Measurements from ENCODE around the gene EPHA2.

Gene EPHA2

GRCh38 chr1:16178596-16179497, 23.0 kb upstream of the EPHA2 start:
- no peak overlapping the region for H3K9ac ChIP-seq (ENCODE audit: insufficient read length)
- H3K9me3 ChIP-seq (ENCODE audit: low read depth, low read length): no peaks in the 10 kb centered on the region
- H3K36me3 ChIP-seq (ENCODE audit: insufficient read depth, low read length): no peaks in the 10 kb centered on the region
- DNase-seq (ENCODE audit: low read depth, low spot score): no peak
- TF ChIP-seq EZH2 (IDR thresholded peaks at IDR 0.05) (no peak), FOXP2 (optimal IDR thresholded peaks at IDR 0.05; ENCODE audit: control extremely low read depth, extremely low read length, insufficient read depth) (no peak), POLR2AphosphoS5 (IDR thresholded peaks at IDR 0.05; ENCODE audit: borderline replicate concordance, low read depth, low read length) (no peak)
- no peak overlapping the region for H3K27ac ChIP-seq
- H3K4me3 ChIP-seq: no peak overlapping the region

- H3K4me3 ChIP-seq: no peak overlapping the region
- no peaks in the 10 kb centered on the region for H3K9me3 ChIP-seq (ENCODE audit: low read depth, low read length)
- H3K9ac ChIP-seq (ENCODE audit: insufficient read length): no peak overlapping the region
- no peak for TF ChIP-seq EZH2 (IDR thresholded peaks at IDR 0.05)
- no peak for TF ChIP-seq POLR2AphosphoS5 (IDR thresholded peaks at IDR 0.05; ENCODE audit: borderline replicate concordance, low read depth, low read length)
- TF ChIP-seq FOXP2 (optimal IDR thresholded peaks at IDR 0.05; ENCODE audit: control extremely low read depth, extremely low read length, insufficient read depth): no peak
- H3K27ac ChIP-seq: no peak overlapping the region
- DNase-seq (ENCODE audit: low read depth, low spot score): no peak
- H3K36me3 ChIP-seq (ENCODE audit: insufficient read depth, low read length): no peaks in the 10 kb centered on the region
Observed at GRCh38 chr1:16177306-16177705, 21.4 kb upstream of the EPHA2 start.

- H3K9me3 ChIP-seq (ENCODE audit: low read depth, low read length): no peaks in the 10 kb centered on the region
- no peak for DNase-seq (ENCODE audit: low read depth, low spot score)
- H3K9ac ChIP-seq (ENCODE audit: insufficient read length): no peak overlapping the region
- 0 out of 2 replicates have a peak overlapping the region, but pooled peaks have one; percentile 11 for H3K4me3 ChIP-seq
- H3K27ac ChIP-seq: peak overlapping the region; percentile 90
- no peak for TF ChIP-seq FOXP2 (optimal IDR thresholded peaks at IDR 0.05; ENCODE audit: control extremely low read depth, extremely low read length, insufficient read depth)
- TF ChIP-seq EZH2 (IDR thresholded peaks at IDR 0.05): no peak
- no peak for TF ChIP-seq POLR2AphosphoS5 (IDR thresholded peaks at IDR 0.05; ENCODE audit: borderline replicate concordance, low read depth, low read length)
- no peaks in the 10 kb centered on the region for H3K36me3 ChIP-seq (ENCODE audit: insufficient read depth, low read length)
Observed at GRCh38 chr1:16176653-16177052, 20.8 kb upstream of the EPHA2 start.

GRCh38 chr1:16175610-16176553, 20.0 kb upstream of the EPHA2 start:
- no peak for DNase-seq (ENCODE audit: low read depth, low spot score)
- Histone ChIP-seq H3K9ac (ENCODE audit: insufficient read length) (peak overlapping the region; percentile 37), H3K27ac (peak overlapping the region; percentile 90), H3K36me3 (ENCODE audit: insufficient read depth, low read length) (no peaks in the 10 kb centered on the region), H3K4me3 (peak overlapping the region; percentile 11), H3K9me3 (ENCODE audit: low read depth, low read length) (no peaks in the 10 kb centered on the region)
- peak; percentile 24; the same call in 1 of the 2 replicates for TF ChIP-seq POLR2AphosphoS5 (IDR thresholded peaks at IDR 0.05; ENCODE audit: borderline replicate concordance, low read depth, low read length)
- no peak for TF ChIP-seq EZH2 (IDR thresholded peaks at IDR 0.05)

- no peak for TF ChIP-seq EZH2 (IDR thresholded peaks at IDR 0.05)
- no peak for TF ChIP-seq FOXP2 (optimal IDR thresholded peaks at IDR 0.05; ENCODE audit: control extremely low read depth, extremely low read length, insufficient read depth)
- no peak for TF ChIP-seq POLR2AphosphoS5 (IDR thresholded peaks at IDR 0.05; ENCODE audit: borderline replicate concordance, low read depth, low read length)
- peak overlapping the region; percentile 37 for H3K9ac ChIP-seq (ENCODE audit: insufficient read length)
- H3K36me3 ChIP-seq (ENCODE audit: insufficient read depth, low read length): no peaks in the 10 kb centered on the region
- no peak for DNase-seq (ENCODE audit: low read depth, low spot score)
- peak overlapping the region; percentile 90 for H3K27ac ChIP-seq
- no peaks in the 10 kb centered on the region for H3K9me3 ChIP-seq (ENCODE audit: low read depth, low read length)
- H3K4me3 ChIP-seq: no peak overlapping the region
Observed at GRCh38 chr1:16174886-16175598, 19.2 kb upstream of the EPHA2 start.

GRCh38 chr1:16174261-16174868, 18.5 kb upstream of the EPHA2 start:
- TF ChIP-seq POLR2AphosphoS5 (IDR thresholded peaks at IDR 0.05; ENCODE audit: borderline replicate concordance, low read depth, low read length) (no peak), EZH2 (IDR thresholded peaks at IDR 0.05) (no peak), FOXP2 (optimal IDR thresholded peaks at IDR 0.05; ENCODE audit: control extremely low read depth, extremely low read length, insufficient read depth) (no peak)
- H3K27ac ChIP-seq: peak overlapping the region; percentile 90
- no peak for DNase-seq (ENCODE audit: low read depth, low spot score)
- no peak overlapping the region for H3K9ac ChIP-seq (ENCODE audit: insufficient read length)
- H3K36me3 ChIP-seq (ENCODE audit: insufficient read depth, low read length): no peaks in the 10 kb centered on the region
- H3K4me3 ChIP-seq: no peak overlapping the region
- H3K9me3 ChIP-seq (ENCODE audit: low read depth, low read length): no peaks in the 10 kb centered on the region

GRCh38 chr1:16173447-16174260, 17.8 kb upstream of the EPHA2 start:
- H3K9me3 ChIP-seq (ENCODE audit: low read depth, low read length): no peaks in the 10 kb centered on the region
- peak overlapping the region; percentile 42; the same call in 1 of the 2 replicates for H3K4me3 ChIP-seq
- no peaks in the 10 kb centered on the region for H3K36me3 ChIP-seq (ENCODE audit: insufficient read depth, low read length)
- DNase-seq (ENCODE audit: low read depth, low spot score): no peak
- H3K27ac ChIP-seq: peak overlapping the region; percentile 90
- peak overlapping the region; percentile 17 for H3K9ac ChIP-seq (ENCODE audit: insufficient read length)
- TF ChIP-seq FOXP2 (optimal IDR thresholded peaks at IDR 0.05; ENCODE audit: control extremely low read depth, extremely low read length, insufficient read depth): peak; percentile 63
- TF ChIP-seq EZH2 (IDR thresholded peaks at IDR 0.05): no peak
- TF ChIP-seq POLR2AphosphoS5 (IDR thresholded peaks at IDR 0.05; ENCODE audit: borderline replicate concordance, low read depth, low read length): no peak
